Gastroesophageal sphincter (tissue), 4 donors: ENCODE measurements around the gene MYOG. TPM values are rescaled to one million over a fixed set of nuclear protein-coding genes. Genes with fewer than 3 reads are reported as not detected.

Experiments used
- ATAC-seq: fragments of 150-250 bp; one replicate; pipeline ENCODE4 v1.9.1; 2016; ENCODE audit warnings: mild to moderate bottlenecking, moderate library complexity
- H3K27ac ChIP-seq, 4 donors: fragments of 200-600 bp; sonication (generic) in 3 of 4; 1 replicate in 3 of 4; 2 replicates in 1 of 4; pipeline ENCODE4 v1.5.1; 2016 to 2019
- H3K27me3 ChIP-seq: fragments of 200-600 bp; sonication (generic); one replicate; pipeline ENCODE4 v1.5.1; 2019
- H3K36me3 ChIP-seq, 2 donors: fragments of 200-600 bp; sonication (generic); one replicate each; pipeline ENCODE4 v1.5.1; 2019; ENCODE audit warnings: control low read depth in 1 of 2
- H3K4me1 ChIP-seq, 3 donors: fragments of 200-600 bp; sonication (generic); 1 replicate in 2 of 3; 2 replicates in 1 of 3; pipeline ENCODE4 v1.5.1; 2016 to 2019; ENCODE audit warnings: control low read depth in 2 of 3
- H3K4me3 ChIP-seq, 2 donors: fragments of 200-600 bp; sonication (generic); one replicate each; pipeline ENCODE4 v1.5.1; 2019; ENCODE audit warnings: mild to moderate bottlenecking in 1 of 2, moderate library complexity in 1 of 2
- H3K9me3 ChIP-seq, 3 donors: fragments of 200-600 bp; sonication (generic); one replicate each; pipeline ENCODE4 v1.5.1; 2017 to 2019; ENCODE audit warnings: control low read depth in 2 of 3
- EP300 ChIP-seq: sonication (generic); formaldehyde crosslinking; IDR thresholded peaks from one replicate; pipeline ENCODE4 v1.6.1; 2017; ENCODE audit warnings: antibody characterized with exemption, mild to moderate bottlenecking
- POLR2A ChIP-seq, 2 donors: fragments of 450-650 bp; IDR thresholded peaks; one replicate each; pipeline ENCODE4 v1.6.1; 2017; ENCODE audit warnings: antibody characterized with exemption in 2 of 2, mild to moderate bottlenecking in 2 of 2, moderate library complexity in 1 of 2
- POLR2AphosphoS5 ChIP-seq: sonication (generic); formaldehyde crosslinking; IDR thresholded peaks from one replicate; pipeline ENCODE4 v1.6.1; 2017; ENCODE audit warnings: antibody characterized with exemption
- WGBS, 2 donors: methylation state at CpG; one replicate each; pipeline ENCODE4 v1.1.5; 2018; ENCODE audit warnings: low coverage in 1 of 2; 5-methylcytosine and 5-hydroxymethylcytosine counted together
- total RNA-seq, 4 donors: library from RNA; depleted of rRNA; stranded (reverse); fragments of >200 nt; gene quantifications; one replicate each; pipeline ENCODE4 v1.1.0, GENCODE V29; 2016
- TF ChIP-seq, protein P1 (sequence below), 4 experiments: fragments of 200-600 bp in 2 of 4; fragments of 450-650 bp in 2 of 4; sonication (generic) in 1 of 4; IDR thresholded peaks; one replicate each; pipeline ENCODE4 v1.5.1; 2017 to 2019; ENCODE audit warnings: antibody characterized with exemption in 4 of 4, mild to moderate bottlenecking in 2 of 4, moderate library complexity in 2 of 4

Gene MYOG
- total RNA-seq, 4 donors from 2014 or later: 0.35 TPM; not detected in 3

DNA sequence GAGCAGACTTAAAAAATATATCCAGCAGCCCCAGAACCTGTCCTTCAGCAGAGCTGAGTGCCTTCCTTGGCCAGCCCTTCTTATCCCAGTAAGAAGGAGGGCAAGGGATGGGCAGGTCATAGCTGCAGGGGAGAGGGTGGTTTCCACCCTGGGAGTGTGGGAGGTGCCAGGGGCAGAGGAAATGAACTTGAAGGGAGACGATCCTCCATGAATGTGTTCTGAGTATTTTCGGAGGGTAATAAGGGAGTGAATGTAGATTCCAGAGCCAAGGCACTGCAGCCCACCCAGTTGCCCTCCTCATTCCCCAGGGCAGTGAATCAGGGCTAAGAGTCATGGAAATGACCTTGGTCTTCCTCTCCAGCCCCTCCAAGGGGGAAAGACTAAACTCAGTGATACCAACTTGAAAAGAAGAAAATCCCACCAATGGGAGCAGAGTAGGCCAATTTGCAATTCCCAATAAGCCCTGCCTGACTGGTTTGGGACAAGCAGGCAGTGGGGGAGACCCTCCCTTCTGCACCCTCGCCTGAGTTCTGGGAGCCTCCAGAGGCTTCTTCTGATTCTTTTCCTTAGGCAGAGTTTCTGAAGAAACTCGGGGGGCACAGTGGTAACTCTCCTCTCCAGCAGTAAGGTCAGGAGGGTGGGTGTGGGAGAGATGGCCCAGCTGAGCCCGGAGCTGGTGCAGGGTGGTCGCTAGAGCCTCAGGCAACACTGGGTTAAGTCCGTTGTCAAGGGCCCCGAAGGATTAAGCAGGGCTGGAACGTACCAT, 4.2 kb downstream of the MYOG start:
- ATAC-seq: no peak
- Histone ChIP-seq H3K36me3 (no peaks in the 10 kb centered on the region), H3K4me3 (no peak overlapping the region), H3K9me3 (no peaks in the 10 kb centered on the region), H3K27me3 (peaks cover 39% of the 10 kb centered on the region), H3K4me1 (no peaks in the 10 kb centered on the region), H3K27ac (no peak overlapping the region)
- TF ChIP-seq POLR2AphosphoS5 (no peak), EP300 (no peak), POLR2A (IDR thresholded peaks at IDR 0.05) (no peak)
- TF ChIP-seq, protein P1, sequence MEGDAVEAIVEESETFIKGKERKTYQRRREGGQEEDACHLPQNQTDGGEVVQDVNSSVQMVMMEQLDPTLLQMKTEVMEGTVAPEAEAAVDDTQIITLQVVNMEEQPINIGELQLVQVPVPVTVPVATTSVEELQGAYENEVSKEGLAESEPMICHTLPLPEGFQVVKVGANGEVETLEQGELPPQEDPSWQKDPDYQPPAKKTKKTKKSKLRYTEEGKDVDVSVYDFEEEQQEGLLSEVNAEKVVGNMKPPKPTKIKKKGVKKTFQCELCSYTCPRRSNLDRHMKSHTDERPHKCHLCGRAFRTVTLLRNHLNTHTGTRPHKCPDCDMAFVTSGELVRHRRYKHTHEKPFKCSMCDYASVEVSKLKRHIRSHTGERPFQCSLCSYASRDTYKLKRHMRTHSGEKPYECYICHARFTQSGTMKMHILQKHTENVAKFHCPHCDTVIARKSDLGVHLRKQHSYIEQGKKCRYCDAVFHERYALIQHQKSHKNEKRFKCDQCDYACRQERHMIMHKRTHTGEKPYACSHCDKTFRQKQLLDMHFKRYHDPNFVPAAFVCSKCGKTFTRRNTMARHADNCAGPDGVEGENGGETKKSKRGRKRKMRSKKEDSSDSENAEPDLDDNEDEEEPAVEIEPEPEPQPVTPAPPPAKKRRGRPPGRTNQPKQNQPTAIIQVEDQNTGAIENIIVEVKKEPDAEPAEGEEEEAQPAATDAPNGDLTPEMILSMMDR (IDR thresholded peaks at IDR 0.05): no peak
- WGBS, 2 donors: 56 to 66% methylated on average over 4 of the region's 9 CpGs

DNA sequence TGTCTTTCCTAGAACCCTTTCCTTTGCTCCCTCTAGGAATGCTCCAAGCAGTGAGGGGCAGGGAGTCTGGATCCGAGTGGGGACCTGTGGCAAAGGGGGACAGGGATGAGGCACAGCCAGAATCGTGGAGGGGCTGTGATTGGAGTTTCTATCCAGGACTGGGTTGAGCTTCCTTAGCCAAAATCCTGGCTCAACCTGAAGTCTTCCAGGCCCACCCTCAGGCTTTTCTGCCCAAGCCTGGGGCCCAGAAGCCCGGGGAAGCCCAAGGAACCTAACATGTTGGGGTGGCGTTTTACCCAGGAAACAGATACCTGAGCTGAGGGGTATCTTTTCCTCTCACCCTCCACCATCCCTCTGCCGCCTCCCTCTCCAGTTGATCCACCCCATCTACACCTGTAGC, 5.4 kb downstream of the MYOG start:
- peaks cover 0 to 8% (median 0%) of the 10 kb centered on the region in 3 donors for H3K4me1 ChIP-seq

DNA sequence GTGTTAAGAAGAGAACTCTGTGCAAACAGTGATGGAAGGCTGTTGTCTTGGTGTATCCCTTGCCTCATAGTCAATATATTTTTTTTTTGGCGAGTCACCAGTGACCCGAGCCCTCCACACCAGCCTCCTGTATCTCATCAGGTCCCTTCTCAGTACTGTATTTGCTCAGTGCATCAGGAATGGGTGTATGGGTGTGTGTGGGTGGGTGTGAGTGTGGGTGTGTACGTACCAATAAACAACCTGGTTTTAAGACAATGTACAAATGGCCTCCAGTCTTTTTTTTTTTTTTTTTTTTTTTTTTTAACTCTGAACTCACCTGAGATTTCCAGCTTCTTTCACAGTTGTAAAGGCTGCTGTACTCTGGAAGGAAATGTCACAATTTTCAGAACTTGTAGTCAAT, 7.3 kb downstream of the MYOG start:
- H3K4me1 ChIP-seq: peaks cover 0 to 11% (median 0%) of the 10 kb centered on the region in 3 donors
- no peak for TF ChIP-seq POLR2AphosphoS5
- no peak for TF ChIP-seq POLR2A (IDR thresholded peaks at IDR 0.05)
- TF ChIP-seq, protein P1 (IDR thresholded peaks at IDR 0.05): no peak
- no peak for TF ChIP-seq EP300
- WGBS, 2 donors: 86 to 93% methylated on average over 3 of the region's 3 CpGs
- no peaks in the 10 kb centered on the region for H3K36me3 ChIP-seq
- no peak for ATAC-seq
- H3K4me3 ChIP-seq: no peak overlapping the region
- no peaks in the 10 kb centered on the region for H3K9me3 ChIP-seq
- peaks cover 60% of the 10 kb centered on the region for H3K27me3 ChIP-seq
- H3K27ac ChIP-seq: no peak overlapping the region

More for the DNA sequence above, 5.4 kb downstream of the MYOG start:
- peaks cover 49% of the 10 kb centered on the region for H3K27me3 ChIP-seq
- H3K4me3 ChIP-seq: no peak overlapping the region
- H3K9me3 ChIP-seq: no peaks in the 10 kb centered on the region
- H3K36me3 ChIP-seq: no peaks in the 10 kb centered on the region
- H3K27ac ChIP-seq: no peak overlapping the region
- ATAC-seq: no peak
- 89 to 90% methylated on average over 3 to 4 of the region's 5 CpGs for WGBS, 2 donors
- TF ChIP-seq EP300 (no peak), POLR2A (IDR thresholded peaks at IDR 0.05) (no peak), POLR2AphosphoS5 (no peak)
- TF ChIP-seq, protein P1 (IDR thresholded peaks at IDR 0.05): no peak

DNA sequence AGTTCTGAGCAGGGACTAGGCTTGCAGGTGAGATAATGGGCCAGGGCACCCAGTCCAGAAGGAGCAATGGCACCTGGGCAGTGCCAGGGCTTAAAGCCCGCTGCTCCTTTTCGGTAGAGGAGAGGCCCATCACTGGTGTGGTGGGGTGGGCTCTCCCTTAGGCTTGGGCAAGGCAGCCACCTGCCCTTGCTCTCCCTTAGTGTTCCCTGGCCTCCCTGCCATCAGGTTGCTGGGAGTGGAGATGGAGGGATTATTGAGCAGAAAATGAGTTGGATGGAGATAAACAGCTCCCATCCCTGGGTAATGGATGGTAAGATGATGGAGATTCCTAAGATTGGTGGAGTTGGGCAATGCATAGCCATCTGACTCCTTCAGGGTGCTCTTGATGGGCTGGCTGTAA, 7.9 kb downstream of the MYOG start:
- Histone ChIP-seq H3K27me3 (peaks cover 60% of the 10 kb centered on the region), H3K27ac (no peak overlapping the region), H3K4me3 (no peak overlapping the region), H3K4me1 (peaks cover 0 to 11% (median 0%) of the 10 kb centered on the region in 3 donors), H3K36me3 (no peaks in the 10 kb centered on the region), H3K9me3 (no peaks in the 10 kb centered on the region)
- TF ChIP-seq POLR2AphosphoS5 (no peak), EP300 (no peak), POLR2A (IDR thresholded peaks at IDR 0.05) (no peak)
- TF ChIP-seq, protein P1 (IDR thresholded peaks at IDR 0.05): no peak
- ATAC-seq: no peak
- no CpG with 5 or more reads among the region's 2 CpGs for WGBS, 2 donors

DNA sequence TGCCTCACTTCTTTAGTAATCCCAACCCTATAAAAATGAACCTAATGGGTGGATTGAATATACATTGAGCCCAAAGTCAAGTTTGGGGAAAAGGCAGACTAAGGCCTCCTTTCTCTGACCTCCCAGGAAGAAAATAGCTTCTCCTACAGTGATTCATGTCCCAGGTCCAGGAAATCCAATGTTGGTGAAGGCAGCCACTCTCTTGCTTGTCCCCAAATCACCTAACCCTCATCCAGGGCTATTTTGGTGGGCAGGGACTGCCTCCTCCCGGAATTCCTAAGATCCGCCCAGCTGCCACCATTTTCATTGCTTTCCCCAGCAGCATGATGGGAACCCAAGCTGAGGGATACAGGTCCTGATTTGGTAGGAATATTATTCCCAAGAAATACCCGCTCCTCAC, 8.4 kb downstream of the MYOG start:
- TF ChIP-seq, protein P1 (IDR thresholded peaks at IDR 0.05): no peak
- no peak for TF ChIP-seq EP300
- TF ChIP-seq POLR2AphosphoS5: no peak
- no peak for TF ChIP-seq POLR2A (IDR thresholded peaks at IDR 0.05)
- Histone ChIP-seq H3K4me3 (no peak overlapping the region), H3K36me3 (no peaks in the 10 kb centered on the region), H3K9me3 (no peaks in the 10 kb centered on the region), H3K27ac (no peak overlapping the region), H3K4me1 (peaks cover 0 to 11% (median 0%) of the 10 kb centered on the region in 3 donors), H3K27me3 (peaks cover 56% of the 10 kb centered on the region)
- ATAC-seq: no peak
- WGBS, 2 donors: 66 to 100% methylated on average over 1 to 3 of the region's 3 CpGs
